K562 (cell line): ENCODE measurements around the gene TXN2. TPM values are rescaled to one million over a fixed set of nuclear protein-coding genes. Genes with fewer than 3 reads are reported as not detected.

Source experiments
- FOXO4 ChIP-seq: fragments of 450-650 bp; formaldehyde crosslinking; IDR thresholded peaks from 2 replicates; pipeline ENCODE4 v1.4.0; 2020; ENCODE audit warnings: mild to moderate bottlenecking, moderate library complexity
- KDM1A ChIP-seq, 2 experiments: fragments of 450-650 bp; IDR thresholded peaks; 2 replicates each; pipeline ENCODE4 v1.6.1; 2016; ENCODE audit warnings: mild to moderate bottlenecking in 2 of 2
- KLF16 ChIP-seq: IDR thresholded peaks from 2 replicates; pipeline ENCODE4 v1.6.1; 2016; ENCODE audit warnings: antibody characterized with exemption
- RBM22 ChIP-seq: fragments of 200-400 bp; formaldehyde crosslinking; IDR thresholded peaks from 2 replicates; pipeline ENCODE4 v1.6.1; 2018; ENCODE audit warnings: low read length, low read depth; ENCODE audit not compliant: poor library complexity, severe bottlenecking
- RCOR1 ChIP-seq, 2 experiments: IDR thresholded peaks; 2 replicates each; pipeline ENCODE4 v1.6.1; 2012; ENCODE audit warnings: low read depth in 2 of 2, low read length in 2 of 2, borderline replicate concordance in 1 of 2, improper control_type of control experiment in 1 of 2
- SNRNP70 ChIP-seq: fragments of 200-400 bp; formaldehyde crosslinking; optimal IDR thresholded peaks from 2 replicates; pipeline ENCODE3; 2017; ENCODE audit warnings: low read depth, low read length
- ZNF175 ChIP-seq: fragments of 200-800 bp; sonication (Bioruptor generic); IDR thresholded peaks from 2 replicates; pipeline ENCODE4 v1.6.1; 2016; ENCODE audit warnings: low read depth, mild to moderate bottlenecking, missing genetic modification characterization, missing compliant biosample characterization
- ZNF232 ChIP-seq: sonication (generic); formaldehyde crosslinking; IDR thresholded peaks from 2 replicates; pipeline ENCODE4 v1.8.0; 2022; ENCODE audit warnings: mild to moderate bottlenecking, missing genetic modification reagents
- polyA plus RNA-seq, 8 experiments: library from polyadenylated mRNA; depleted of rRNA in 4 of 8; stranded (reverse) in 5 of 8; unstranded in 3 of 8; fragments of >200 nt; fragmentation: Nextera tagmentation in 2 of 8; fragmentation: Illumina TruSeq in 1 of 8; extraction: Ambion mirVana in 2 of 8; extraction: Trizol in 1 of 8; gene quantifications; 2 replicates each; pipeline versions ENCODE4 v1.2.1 to v1.2.3, GENCODE V29; 2011 to 2014; ENCODE audit warnings: inconsistent platforms in 1 of 8, missing spikeins in 1 of 8
- total RNA-seq, 7 experiments: library from RNA; depleted of rRNA in 6 of 7; stranded (reverse); fragments of >200 nt in 6 of 7; fragmentation: Illumina TruSeq in 2 of 7; extraction: Trizol in 2 of 7; gene quantifications; 2 replicates each; pipeline versions ENCODE4 v1.2.1 to v1.2.3, GENCODE V29; 2011 to 2021; ENCODE audit warnings: low replicate concordance in 1 of 7
- TF ChIP-seq, protein P1 (sequence below): sonication (generic); formaldehyde crosslinking; IDR thresholded peaks from 2 replicates; pipeline ENCODE4 v1.4.0; 2020; ENCODE audit warnings: mild to moderate bottlenecking, missing genetic modification reagents
- TF ChIP-seq, protein P2 (sequence below): IDR thresholded peaks from 2 replicates; pipeline ENCODE4 v1.6.1; 2016; ENCODE audit warnings: missing genetic modification characterization, missing compliant biosample characterization
- TF ChIP-seq, protein P3 (sequence below), 2 experiments: fragments of 450-650 bp; formaldehyde crosslinking in 1 of 2; IDR thresholded peaks; 2 replicates each; pipeline versions ENCODE4 v1.4.0 to v1.6.1; 2014 to 2020; ENCODE audit warnings: mild to moderate bottlenecking in 2 of 2, borderline replicate concordance in 1 of 2, low read depth in 1 of 2

The TXN2 gene
- total and polyA plus RNA-seq, 9 of the 15 experiments (the other 6 are each of a cell fraction or from before 2014, with no cell fraction given): 48.5 to 399 (median 118) TPM

- TF ChIP-seq KLF16 (peak; percentile 51; the same call in 1 of the 2 replicates), KDM1A (IDR thresholded peaks at IDR 0.05) (peak; percentile 43 to 59; a peak in 2 of 4 replicates), RCOR1 (IDR thresholded peaks at IDR 0.05; ENCODE audit: borderline replicate concordance in 1 of 2, low read depth in 2 of 2, low read length in 2 of 2) (peak in 1 of 2 experiments; percentile 68; a peak in 1 of 4 replicates), RBM22 (no peak), SNRNP70 (no peak), ZNF175 (CRISPR knock-in tag) (no peak; the same call in 1 of the 2 replicates), FOXO4 (CRISPR knock-in tag) (no peak), ZNF232 (CRISPR knock-in tag) (no peak)
- TF ChIP-seq, protein P1, sequence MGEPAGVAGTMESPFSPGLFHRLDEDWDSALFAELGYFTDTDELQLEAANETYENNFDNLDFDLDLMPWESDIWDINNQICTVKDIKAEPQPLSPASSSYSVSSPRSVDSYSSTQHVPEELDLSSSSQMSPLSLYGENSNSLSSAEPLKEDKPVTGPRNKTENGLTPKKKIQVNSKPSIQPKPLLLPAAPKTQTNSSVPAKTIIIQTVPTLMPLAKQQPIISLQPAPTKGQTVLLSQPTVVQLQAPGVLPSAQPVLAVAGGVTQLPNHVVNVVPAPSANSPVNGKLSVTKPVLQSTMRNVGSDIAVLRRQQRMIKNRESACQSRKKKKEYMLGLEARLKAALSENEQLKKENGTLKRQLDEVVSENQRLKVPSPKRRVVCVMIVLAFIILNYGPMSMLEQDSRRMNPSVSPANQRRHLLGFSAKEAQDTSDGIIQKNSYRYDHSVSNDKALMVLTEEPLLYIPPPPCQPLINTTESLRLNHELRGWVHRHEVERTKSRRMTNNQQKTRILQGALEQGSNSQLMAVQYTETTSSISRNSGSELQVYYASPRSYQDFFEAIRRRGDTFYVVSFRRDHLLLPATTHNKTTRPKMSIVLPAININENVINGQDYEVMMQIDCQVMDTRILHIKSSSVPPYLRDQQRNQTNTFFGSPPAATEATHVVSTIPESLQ (CRISPR knock-in tag): no peak
- TF ChIP-seq, protein P2, sequence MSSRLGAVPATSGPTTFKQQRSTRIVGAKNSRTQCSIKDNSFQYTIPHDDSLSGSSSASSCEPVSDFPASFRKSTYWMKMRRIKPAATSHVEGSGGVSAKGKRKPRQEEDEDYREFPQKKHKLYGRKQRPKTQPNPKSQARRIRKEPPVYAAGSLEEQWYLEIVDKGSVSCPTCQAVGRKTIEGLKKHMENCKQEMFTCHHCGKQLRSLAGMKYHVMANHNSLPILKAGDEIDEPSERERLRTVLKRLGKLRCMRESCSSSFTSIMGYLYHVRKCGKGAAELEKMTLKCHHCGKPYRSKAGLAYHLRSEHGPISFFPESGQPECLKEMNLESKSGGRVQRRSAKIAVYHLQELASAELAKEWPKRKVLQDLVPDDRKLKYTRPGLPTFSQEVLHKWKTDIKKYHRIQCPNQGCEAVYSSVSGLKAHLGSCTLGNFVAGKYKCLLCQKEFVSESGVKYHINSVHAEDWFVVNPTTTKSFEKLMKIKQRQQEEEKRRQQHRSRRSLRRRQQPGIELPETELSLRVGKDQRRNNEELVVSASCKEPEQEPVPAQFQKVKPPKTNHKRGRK (tag): no peak
- TF ChIP-seq, protein P3, sequence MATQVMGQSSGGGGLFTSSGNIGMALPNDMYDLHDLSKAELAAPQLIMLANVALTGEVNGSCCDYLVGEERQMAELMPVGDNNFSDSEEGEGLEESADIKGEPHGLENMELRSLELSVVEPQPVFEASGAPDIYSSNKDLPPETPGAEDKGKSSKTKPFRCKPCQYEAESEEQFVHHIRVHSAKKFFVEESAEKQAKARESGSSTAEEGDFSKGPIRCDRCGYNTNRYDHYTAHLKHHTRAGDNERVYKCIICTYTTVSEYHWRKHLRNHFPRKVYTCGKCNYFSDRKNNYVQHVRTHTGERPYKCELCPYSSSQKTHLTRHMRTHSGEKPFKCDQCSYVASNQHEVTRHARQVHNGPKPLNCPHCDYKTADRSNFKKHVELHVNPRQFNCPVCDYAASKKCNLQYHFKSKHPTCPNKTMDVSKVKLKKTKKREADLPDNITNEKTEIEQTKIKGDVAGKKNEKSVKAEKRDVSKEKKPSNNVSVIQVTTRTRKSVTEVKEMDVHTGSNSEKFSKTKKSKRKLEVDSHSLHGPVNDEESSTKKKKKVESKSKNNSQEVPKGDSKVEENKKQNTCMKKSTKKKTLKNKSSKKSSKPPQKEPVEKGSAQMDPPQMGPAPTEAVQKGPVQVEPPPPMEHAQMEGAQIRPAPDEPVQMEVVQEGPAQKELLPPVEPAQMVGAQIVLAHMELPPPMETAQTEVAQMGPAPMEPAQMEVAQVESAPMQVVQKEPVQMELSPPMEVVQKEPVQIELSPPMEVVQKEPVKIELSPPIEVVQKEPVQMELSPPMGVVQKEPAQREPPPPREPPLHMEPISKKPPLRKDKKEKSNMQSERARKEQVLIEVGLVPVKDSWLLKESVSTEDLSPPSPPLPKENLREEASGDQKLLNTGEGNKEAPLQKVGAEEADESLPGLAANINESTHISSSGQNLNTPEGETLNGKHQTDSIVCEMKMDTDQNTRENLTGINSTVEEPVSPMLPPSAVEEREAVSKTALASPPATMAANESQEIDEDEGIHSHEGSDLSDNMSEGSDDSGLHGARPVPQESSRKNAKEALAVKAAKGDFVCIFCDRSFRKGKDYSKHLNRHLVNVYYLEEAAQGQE (IDR thresholded peaks at IDR 0.05; ENCODE audit: borderline replicate concordance): peak; percentile 23; the same call in 1 of the 2 replicates
- TF ChIP-seq, protein P3 (CRISPR knock-in tag; IDR thresholded peaks at IDR 0.05; ENCODE audit: low read depth): 0 out of 2 replicates have a peak, but pooled peaks have one; percentile 26
These were observed 2.5 kb downstream of the TXN2 start (continued) for GRCh38 chr22:36478966-36479365.
